Posterior vena cava (tissue), 2 donors: ENCODE data around the gene GSG1L. TPM values are rescaled to one million over a fixed set of nuclear protein-coding genes. Genes with fewer than 3 reads are reported as not detected.

ENCODE experiments used
- DNase-seq: peaks from one replicate; pipeline ENCODE4 v3.0.0-alpha.2; 2020; ENCODE audit warnings: low spot score
- intact Hi-C, 2 donors: fragments of 100-400 bp; cut with DNase I; formaldehyde crosslinking; loops; one replicate each; pipeline versions ENCODE4 v1.14.1 to v1.14.2; 2022 to 2023
- total RNA-seq, 2 donors: library from RNA; stranded (reverse); fragmentation: NEBNext Ultra II Directional; extraction: Animal tissue kit (Norgen Biotek cat#: 25700); gene quantifications; one replicate each; pipeline ENCODE4 v1.2.1, GENCODE V29; 2021
- donor health status: DM: yes; HTN: yes; CAD: no.
- donor health status: DM: yes; HTN: yes; CAD: no.

GSG1L gene
- total RNA-seq, 2 donors from 2014 or later, result not detected

DNA sequence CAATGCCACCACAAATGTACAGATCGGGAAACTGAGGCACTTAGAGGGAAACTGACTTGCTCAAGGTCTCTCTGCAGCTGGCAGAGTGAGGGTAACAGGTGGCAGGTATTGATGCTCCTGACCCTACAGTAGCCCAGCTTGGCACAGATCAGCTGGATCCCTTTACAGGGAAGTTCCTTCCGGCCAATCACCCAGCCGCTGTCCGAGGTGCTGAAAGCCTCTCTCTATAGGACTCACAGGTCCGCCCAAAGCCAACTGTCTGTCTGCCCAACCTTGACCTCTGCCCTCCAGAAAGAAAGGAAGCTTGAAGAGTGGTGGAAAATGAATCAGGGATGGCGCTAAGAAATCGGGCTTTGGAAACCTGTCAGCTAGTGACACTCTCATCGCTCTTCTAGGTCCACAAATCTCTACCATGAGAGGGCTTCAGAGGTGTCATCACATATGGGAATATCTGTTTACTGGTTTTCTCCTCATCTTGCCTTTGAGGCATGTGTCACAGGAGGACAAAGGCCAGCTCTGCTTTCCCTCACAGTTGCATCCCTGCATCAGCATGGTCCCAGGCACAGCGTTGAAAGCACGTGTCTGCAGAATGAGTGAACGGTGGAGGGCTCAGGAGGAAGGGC, 267.4 kb downstream of the GSG1L start:
- intact Hi-C loops, result no loop called here
- DNase-seq, result no peak

DNA sequence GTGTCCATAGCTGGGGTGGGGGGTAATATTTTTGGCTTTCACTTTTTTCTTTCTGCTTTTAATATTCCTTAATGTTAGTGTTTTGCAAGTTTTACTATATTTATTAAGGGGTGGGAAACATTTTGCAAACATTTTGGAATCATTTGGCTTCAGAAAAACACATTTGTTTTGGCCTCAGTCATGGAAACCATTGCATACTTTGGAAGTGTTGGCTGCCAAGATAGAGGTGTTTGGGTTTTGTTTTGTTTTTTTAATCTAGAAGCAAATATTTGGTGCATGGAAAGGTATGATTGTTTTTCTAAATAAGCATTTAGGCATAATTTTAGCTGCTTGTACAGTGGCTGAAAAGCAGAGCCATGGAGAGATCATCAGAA, 270.3 kb downstream of the GSG1L start:
- intact Hi-C loops, result no loop called here
- DNase-seq, result no peak

DNA sequence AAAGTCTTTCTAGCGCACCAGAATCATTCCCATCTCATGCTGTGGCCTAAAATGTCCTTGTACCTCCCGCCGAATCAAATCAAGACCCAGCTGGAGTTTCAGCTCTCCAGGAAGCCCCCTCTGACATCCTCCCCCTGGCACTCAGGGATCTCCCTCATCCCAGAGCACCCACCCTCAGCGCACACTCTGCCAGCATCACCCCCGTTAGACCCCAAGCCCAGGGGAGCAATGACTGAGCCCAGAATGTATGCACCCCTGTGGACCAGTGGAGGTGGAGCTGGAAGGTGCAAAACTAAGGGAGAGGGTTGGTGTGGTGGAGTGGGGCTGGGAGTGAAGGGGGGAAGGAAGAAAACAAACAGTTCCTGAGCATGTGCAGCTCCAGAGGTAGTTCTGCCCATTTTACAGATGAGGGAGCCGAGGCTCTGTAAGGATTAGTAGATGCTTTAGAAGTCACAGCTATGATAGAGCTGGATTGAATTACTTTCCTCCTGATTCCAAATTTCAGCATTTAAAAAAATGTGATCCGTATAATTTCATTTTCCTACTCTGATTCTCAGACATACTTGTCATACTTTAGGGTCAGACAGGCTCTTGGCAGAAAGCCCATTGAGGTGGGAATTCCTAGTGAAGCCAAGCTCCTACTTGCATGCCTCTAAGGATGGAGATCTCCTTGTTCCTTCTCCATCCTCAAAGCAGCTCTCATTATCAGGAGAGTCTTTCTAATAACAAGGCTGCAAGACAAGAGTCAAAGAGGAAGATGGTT, 270.8 kb downstream of the GSG1L start:
- DNase-seq, result no peak
- intact Hi-C loops, result no loop called here

DNA sequence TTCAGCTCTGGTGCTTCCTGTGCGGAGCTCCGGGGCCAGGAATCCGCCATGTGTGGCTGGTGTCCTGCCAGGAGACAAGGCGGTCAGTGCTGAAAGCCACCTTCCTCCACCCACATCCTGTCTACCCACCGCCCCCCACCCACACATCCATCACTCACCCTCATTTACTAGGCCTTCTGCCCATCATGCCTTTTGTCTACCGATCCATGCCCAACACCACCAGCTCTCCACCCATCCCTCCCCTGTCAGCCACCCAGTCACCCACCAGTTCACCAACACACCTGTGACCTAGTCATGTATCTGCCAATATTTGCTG, 272.2 kb downstream of the GSG1L start:
- intact Hi-C loops, result no loop called here
- no peak for DNase-seq

DNA sequence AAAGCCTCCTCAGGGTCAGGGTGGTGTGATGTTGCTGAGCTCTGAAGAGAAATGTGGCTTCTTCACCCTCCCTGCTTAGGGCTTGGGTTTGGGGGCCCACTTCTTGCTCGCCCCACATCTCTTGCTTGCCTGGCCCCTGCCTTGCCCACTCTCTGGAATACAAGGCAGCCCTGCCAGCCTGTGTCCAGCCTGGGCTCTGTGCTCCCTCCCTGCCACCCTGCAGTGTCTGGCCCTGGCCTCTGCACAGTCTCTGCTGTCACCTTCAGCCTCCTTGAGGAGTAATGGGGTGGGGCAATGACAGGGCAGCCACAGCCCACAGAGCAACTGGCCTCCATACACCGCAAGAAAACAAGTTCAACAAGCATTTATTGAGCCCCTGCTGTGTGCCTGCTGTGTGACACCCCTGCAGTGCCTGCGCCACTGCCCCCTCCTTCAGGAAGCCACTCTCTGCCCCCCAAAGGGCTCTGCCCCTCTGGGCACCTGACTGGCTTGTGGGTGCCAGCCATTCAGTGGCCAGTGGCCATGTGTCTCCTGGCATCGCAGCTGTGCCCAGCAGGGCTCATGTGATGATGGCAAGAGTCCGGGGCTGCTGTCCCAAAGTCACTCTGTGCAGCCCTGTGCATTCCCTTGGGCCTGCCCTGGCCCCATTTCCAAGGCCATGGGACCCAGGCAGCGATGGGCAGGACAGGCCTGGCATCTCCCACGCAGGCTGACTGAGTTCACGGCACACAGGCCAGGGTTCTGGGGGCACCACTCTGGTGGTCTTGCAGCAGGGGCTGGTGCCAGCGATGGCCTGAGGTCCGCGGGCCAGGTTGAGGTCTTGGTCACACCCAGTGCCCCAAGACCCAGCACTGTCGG, 272.7 kb downstream of the GSG1L start:
- DNase-seq, result no peak
- intact Hi-C loops, result no loop called here

DNA sequence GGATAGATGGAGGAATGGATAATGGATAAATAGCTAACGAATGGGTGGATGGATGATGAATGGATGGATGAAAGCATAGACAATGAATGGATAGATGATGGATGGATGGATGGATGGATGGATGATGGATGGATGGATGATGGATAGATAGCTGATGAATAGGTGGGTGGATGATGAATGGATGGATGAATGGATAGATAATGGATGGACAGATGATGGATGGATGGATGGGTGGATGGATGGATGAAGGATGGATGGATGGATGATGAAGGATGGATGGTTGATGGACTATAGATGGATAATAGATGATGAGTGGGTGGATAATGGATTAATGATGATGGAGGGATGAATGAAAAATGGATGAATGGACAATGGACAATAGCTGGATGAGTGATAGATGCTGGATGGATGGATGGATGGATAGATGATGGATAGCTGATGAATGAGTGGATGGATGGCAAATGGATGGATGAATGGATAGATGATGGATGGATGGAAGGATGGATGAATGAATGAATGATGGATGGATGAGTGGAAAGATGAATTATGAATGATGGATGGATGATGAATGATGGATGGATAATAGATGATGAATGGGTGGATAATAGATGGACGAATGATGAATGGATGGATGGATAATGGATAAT, 273.8 kb downstream of the GSG1L start:
- no peak for DNase-seq

DNA sequence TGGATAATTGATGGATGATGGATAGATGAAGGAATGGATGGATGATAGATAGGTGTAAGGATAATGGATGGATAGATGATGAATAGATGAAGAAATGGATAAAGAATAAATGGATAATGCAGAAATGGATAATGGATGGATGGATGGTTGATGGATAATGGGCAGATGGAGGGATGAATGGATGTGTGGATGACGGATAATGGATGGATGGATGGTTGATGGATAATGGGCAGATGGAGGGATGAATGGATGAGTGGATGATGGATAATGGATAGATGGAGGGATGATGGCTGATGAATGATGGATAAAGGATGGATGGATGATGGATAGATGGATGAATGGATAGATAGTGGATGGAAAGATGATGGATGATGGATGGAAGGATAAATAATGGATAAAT, 274.4 kb downstream of the GSG1L start:
- no peak for DNase-seq

More for the DNA sequence above, 273.8 kb downstream of the GSG1L start:
- intact Hi-C loops, result loop anchor here in 1 of 2 donors (10.0 kb wide), 1 partner anchor 285 kb away; no protein-coding TSS in a partner anchor

DNA sequence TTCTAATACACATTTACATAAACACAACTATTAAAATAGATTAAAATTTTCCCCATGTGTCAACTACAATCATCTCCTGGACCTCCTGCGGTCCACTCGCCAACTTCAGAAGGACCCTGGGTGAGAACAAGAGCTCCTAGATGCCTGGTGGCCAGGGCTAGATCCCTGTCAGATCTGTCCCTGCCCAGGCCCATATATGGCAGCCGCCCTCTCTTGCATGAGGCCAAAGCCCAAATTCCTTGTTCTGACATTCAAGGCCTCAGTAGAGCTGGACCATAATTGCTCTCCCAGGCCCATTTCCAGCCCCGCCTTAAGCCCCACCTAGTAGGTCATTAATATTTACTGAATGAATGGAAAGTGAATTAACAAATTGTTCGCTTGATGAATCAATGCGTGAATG, 275.8 kb downstream of the GSG1L start:
- intact Hi-C loops, result loop anchor here in 1 of 2 donors (10.0 kb wide), 1 partner anchor 287 kb away; no protein-coding TSS in a partner anchor
- no peak for DNase-seq

More for the DNA sequence above, 274.4 kb downstream of the GSG1L start:
- intact Hi-C loops, result loop anchor here in 1 of 2 donors (10.0 kb wide), 1 partner anchor 286 kb away; no protein-coding TSS in a partner anchor

DNA sequence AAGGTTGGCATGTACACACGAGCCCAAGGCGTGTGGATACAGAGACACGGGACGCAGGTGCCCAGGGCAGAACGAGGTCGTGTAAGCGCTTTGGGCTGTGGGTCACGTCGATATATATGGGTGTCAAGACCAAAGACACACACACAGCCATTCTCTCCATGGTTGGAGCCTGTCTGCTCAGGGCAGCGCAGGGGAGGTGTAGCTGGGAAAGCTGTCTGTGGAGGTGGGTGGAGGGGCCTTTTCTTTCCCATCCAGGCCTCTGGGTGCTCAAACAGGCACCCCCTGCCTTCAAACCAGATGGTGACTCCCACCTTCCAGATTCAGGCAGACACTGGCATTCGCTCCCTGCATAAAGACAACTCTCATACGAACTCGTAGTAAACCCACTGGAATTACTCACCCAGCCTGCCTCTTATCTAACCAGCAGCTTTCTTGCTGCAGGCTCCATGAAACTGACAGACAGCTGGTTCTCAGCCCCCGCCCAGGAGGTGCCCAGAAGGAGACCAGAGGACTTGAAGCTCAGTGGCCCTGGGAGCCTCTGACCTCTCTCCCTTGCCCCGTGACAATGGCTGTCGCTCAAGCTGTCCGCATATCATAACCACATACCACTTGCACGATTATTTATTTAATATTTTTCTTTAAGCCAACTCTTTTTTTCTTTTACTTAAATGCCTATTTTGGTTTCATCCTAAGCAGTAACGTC, 276.4 kb downstream of the GSG1L start:
- no peak for DNase-seq
- intact Hi-C loops, result loop anchor here in 1 of 2 donors (10.0 kb wide), 1 partner anchor 288 kb away; no protein-coding TSS in a partner anchor

DNA sequence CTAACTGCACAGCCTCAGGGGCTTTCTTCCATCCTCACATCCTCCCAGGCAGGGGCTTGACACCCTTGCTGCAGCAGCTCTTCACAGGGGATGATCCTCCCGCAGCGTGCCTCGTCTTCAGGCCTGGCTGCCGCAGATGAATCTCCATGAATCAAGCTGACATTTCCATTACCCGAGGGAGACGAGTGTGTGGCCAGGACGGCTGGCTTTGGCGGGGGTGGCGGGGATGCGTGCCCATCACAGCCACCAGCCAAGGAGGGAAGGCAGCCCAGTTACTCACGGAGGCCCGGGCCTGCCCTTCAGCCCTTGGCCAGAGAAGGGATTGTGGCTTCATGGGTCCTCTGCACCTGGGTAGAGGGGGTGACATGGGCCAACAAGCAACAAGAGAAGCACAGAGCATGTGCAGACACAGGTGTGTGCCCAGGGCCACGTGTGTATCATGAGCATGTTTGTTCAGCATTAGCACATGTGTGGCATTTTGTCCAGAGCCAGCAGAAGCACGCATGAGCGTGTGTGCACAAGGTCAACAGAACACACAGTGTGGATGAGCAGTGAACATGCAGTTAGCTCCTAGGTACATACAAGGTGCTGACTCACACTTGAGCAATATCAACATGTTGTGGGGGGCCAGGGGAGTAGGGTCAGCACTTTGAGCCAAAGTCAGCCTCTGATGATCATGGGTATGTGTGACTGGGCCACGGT, 277.1 kb downstream of the GSG1L start:
- intact Hi-C loops, result loop anchor here in 1 of 2 donors (10.0 kb wide), 1 partner anchor 288 kb away; no protein-coding TSS in a partner anchor
- no peak for DNase-seq

DNA sequence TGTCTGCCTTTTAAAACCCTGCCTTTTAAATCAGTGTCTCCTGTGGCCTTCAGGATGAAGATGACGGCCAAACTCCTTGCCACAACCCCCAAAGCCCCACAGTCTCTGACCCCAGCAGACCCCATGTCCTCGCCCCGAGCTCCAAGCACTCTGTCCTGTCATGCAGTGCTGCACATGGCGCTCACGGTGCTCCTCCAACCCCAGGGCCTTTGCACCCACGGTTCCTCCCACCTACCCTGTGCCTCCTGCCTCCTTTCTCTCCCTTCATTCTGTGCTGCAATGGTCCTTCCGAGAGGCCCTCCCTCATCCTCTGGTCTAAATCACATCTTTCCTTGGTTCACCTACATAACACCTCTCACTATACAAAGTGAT, 278.2 kb downstream of the GSG1L start:
- DNase-seq, result no peak
- intact Hi-C loops, result loop anchor here in 1 of 2 donors (10.0 kb wide), 1 partner anchor 290 kb away; no protein-coding TSS in a partner anchor

DNA sequence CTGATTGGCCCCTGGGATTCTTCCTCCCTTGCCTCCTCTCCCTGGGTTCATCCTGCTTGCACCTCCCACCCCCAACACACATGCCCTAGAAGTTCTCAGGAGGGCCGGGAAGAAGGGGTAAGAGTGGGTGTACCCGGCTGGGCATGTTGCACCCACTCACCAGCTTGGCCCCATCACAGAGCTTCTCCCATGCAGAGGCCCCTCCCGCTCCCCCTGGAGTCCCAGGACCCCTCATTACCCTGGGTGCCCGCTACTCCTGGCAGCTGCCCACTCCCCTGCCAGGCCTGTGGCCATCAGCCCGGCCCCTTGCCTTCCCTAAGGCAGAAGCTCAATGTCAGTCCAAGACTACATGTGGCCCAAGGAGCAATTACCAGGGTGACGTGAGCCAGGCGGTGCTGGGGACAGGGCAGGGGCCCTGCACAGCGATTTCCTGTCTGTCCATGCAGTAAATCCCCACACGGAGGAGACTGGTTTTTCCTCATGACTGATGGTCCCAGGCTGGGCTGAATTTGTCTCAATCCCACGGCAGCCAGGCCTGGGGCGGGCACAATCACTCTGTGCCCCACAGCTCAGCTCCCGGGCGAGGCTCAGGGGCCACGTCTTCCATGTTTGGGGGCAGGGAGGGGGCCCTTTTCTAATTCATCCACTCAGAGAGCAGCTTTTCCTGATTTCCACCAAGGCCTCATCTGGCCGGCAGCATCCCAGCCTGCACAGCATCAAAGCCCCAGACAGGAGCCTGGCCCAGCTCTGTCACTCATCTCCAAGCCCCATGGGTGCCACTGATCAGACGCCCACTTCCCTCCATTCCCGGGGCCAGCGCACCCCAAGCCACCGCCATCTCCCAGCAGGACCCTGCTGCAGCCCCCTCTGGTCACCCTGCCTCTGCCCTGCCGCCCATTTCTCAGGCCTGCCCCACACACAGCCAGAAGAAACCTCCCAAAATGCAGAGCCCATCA, 278.9 kb downstream of the GSG1L start:
- no peak for DNase-seq
- intact Hi-C loops, result loop anchor here in 1 of 2 donors (10.0 kb wide), 1 partner anchor 290 kb away; no protein-coding TSS in a partner anchor

DNA sequence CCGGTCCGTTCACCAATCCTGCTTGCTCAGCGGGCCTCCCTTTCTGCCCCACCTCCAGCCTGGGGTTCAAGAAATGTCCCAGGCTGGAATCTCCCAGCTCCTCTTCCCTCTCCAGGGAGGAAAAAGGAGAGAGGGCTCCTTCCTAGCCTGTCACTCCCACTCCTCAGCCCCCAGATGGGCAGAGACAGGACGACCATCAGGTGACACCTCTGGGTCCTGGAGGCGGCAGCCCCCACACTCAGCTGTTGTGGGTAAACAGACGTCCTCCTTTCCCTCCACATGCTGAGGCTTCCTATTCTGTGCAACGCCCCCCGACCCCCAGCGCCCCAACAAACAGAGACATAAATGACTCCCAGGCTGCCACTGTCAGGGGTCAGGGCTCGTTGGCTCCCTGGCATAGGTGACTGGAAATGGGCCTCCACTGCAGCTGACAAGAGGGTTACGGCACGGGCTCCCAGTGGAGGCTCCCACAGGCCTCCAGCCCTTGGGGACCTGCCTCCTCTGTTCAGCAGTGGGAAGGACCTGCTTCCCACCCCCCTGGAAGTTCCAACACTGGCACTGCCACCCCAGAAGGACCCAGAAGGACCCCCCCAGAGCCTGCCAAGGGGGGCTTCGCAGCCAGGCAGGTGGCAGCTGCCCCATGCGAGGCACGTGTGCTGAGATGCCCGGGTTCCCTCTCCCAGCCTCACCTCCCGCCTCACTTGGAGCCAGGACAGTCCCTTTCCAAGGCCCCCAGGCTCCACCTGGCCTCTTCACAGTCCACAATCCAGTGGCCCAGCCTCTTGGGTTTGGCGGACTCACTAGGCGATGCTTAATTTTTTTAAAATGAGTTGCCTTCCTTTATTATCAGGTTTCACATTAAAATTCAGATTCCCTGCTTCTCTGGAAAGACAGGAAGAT, 281.3 kb downstream of the GSG1L start:
- no peak for DNase-seq
- intact Hi-C loops, result loop anchor here in 1 of 2 donors (10.0 kb wide), 1 partner anchor 293 kb away; no protein-coding TSS in a partner anchor

DNA sequence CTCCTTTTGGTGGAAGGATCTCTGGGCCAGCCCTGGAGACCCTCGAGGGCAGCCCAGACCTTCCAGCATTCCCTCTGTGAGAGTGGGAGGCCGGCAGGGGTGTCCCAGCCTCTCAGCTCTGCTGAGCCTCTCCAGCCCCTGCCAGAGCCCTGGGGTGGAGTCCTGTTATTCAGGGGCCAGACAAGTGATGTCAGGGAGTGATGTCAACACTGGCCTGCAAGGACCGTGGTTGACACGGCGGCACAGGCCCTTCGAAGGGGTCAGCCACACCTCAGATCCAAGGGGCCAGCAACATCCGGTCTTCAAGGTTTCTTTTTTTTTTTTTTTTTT, 282.4 kb downstream of the GSG1L start:
- DNase-seq, result peak; percentile 86
- intact Hi-C loops, result loop anchor here in 1 of 2 donors (10.0 kb wide), 1 partner anchor 294 kb away; no protein-coding TSS in a partner anchor

DNA sequence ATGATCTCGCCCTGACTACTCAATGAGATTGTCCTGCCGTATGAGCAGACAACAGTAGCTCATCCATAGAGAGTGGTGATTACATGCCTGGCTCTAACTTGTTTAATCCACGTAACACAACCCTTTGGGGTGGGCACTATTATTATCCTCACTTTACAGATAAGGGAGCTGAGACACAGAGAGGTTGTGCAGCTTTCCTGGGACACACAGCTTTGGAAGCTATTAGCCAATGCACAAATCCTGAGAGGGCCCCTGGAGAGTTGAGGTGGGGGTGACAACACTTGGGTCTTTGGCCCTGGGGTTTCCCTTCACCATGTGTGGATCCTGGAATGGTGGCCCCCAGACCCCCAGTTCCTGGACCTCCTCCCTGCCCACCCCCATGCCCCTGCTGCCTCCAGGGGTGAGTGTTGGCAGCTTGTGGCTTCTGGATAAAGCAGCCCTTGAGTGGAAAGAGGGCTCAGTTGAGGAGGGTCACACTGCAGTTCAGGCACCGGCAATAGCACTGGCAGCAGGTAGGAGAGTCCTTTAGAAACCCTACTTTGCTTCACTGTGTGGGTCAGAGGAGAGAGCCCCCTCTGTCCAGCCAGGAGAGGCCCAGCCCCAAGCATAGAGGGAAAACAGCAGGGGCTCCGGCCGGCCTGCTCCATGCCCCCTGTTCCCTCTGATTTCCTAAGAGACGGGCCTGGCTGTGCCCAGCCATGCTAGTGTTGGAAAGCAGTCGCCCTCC, 282.9 kb downstream of the GSG1L start:
- intact Hi-C loops, result loop anchor here in 1 of 2 donors (10.0 kb wide), 1 partner anchor 294 kb away; no protein-coding TSS in a partner anchor
- no peak for DNase-seq
